Keratinocyte (primary cell): ENCODE data around the gene COL25A1. TPM values are rescaled to one million over a fixed set of nuclear protein-coding genes. Genes with fewer than 3 reads are reported as not detected.

Experiments
- DNase-seq: peaks from one replicate; pipeline ENCODE4 v3.0.0-alpha.2; 2011; ENCODE audit warnings: low read depth, missing footprints, low spot score
- FAIRE-seq: peaks from 2 replicates; lab custom pipeline; 2011; peaks lifted over from hg19 to GRCh38; lab: Jason Lieb, UNC
- H2AFZ ChIP-seq: 2 replicates; pipeline ENCODE4 v1.6.0; 2012; ENCODE audit warnings: low read length, control low read depth, inconsistent platforms; ENCODE audit not compliant: control insufficient read depth
- H3K27ac ChIP-seq: 2 replicates; pipeline ENCODE4 v1.5.1; 2011; ENCODE audit warnings: low read length; ENCODE audit not compliant: control insufficient read depth, insufficient read depth
- H3K27me3 ChIP-seq: 3 replicates; pipeline ENCODE4 v1.6.0; 2011; ENCODE audit warnings: low read length; ENCODE audit not compliant: control insufficient read depth, insufficient read depth; ENCODE audit errors: extremely low read depth
- H3K36me3 ChIP-seq, 2 experiments: 2 replicates in 1 of 2; 3 replicates in 1 of 2; pipeline ENCODE4 v1.5.1; 2011; ENCODE audit warnings: low read length in 2 of 2, mild to moderate bottlenecking in 1 of 2; ENCODE audit not compliant: control insufficient read depth in 2 of 2, insufficient read depth in 2 of 2; ENCODE audit errors: extremely low read depth in 1 of 2
- H3K4me1 ChIP-seq: 3 replicates; pipeline ENCODE4 v1.5.1; 2011; ENCODE audit warnings: low read length; ENCODE audit not compliant: control insufficient read depth, insufficient read depth; ENCODE audit errors: extremely low read depth
- H3K4me2 ChIP-seq: 3 replicates; pipeline ENCODE4 v1.6.0; 2011; ENCODE audit warnings: low read depth, low read length; ENCODE audit not compliant: control insufficient read depth, insufficient read depth; ENCODE audit errors: extremely low read depth
- H3K4me3 ChIP-seq, 3 experiments: fragments of 200-600 bp in 1 of 3; sonication (generic) in 1 of 3; 2 replicates in 2 of 3; 3 replicates in 1 of 3; pipeline ENCODE4 v1.5.1; 2011 to 2016; ENCODE audit warnings: low read length in 3 of 3, mild to moderate bottlenecking in 3 of 3, control low read depth in 2 of 3, inconsistent platforms in 1 of 3, low read depth in 1 of 3, mixed read lengths in 1 of 3, mixed run types in 1 of 3, moderate library complexity in 1 of 3; ENCODE audit not compliant: control insufficient read depth in 2 of 3, insufficient read depth in 2 of 3; ENCODE audit errors: extremely low read depth in 1 of 3
- H3K79me2 ChIP-seq: 2 replicates; pipeline ENCODE4 v1.6.0; 2012; ENCODE audit warnings: low read length; ENCODE audit not compliant: control insufficient read depth, insufficient read depth
- H3K9ac ChIP-seq: 3 replicates; pipeline ENCODE4 v1.6.0; 2011; ENCODE audit warnings: low read length; ENCODE audit not compliant: control insufficient read depth, insufficient read depth; ENCODE audit errors: extremely low read depth
- H3K9me1 ChIP-seq: 3 replicates; pipeline ENCODE4 v1.6.0; 2011; ENCODE audit warnings: low read length; ENCODE audit not compliant: control insufficient read depth, insufficient read depth; ENCODE audit errors: extremely low read depth
- H3K9me3 ChIP-seq: 2 replicates; pipeline ENCODE4 v1.5.1; 2012; ENCODE audit warnings: low read depth, low read length; ENCODE audit not compliant: control insufficient read depth
- H4K20me1 ChIP-seq: 3 replicates; pipeline ENCODE4 v1.6.0; 2011; ENCODE audit warnings: low read length; ENCODE audit not compliant: control insufficient read depth, insufficient read depth; ENCODE audit errors: extremely low read depth
- EZH2 ChIP-seq: IDR thresholded peaks from one replicate; pipeline ENCODE4 v1.6.1; 2012; ENCODE audit warnings: inconsistent platforms, mild to moderate bottlenecking, low read length, moderate library complexity
- dilution Hi-C: fragments of 300-500 bp; cut with MboI; formaldehyde crosslinking; loops from one replicate; pipeline ENCODE4 v1.7.0; 2020; ENCODE audit warnings: low sequenced_read_pairs; ENCODE audit not compliant: extremely low pct_ligation_motif_present
- polyA plus RNA-seq, 5 experiments: library from polyadenylated mRNA; depleted of rRNA in 3 of 5; stranded (reverse) in 3 of 5; stranded (forward) in 1 of 5; unstranded in 1 of 5; fragments of >200 nt; gene quantifications; 1 replicate in 1 of 5; 2 replicates in 3 of 5; 3 replicates in 1 of 5; pipeline versions ENCODE4 v1.2.1 to v1.2.3, GENCODE V29; 2011 to 2012; ENCODE audit warnings: missing spikeins in 2 of 5, low read depth in 1 of 5, low replicate concordance in 1 of 5
- TF ChIP-seq, protein P1 (sequence below), 3 experiments: IDR thresholded peaks in 1 of 3; conservative IDR thresholded peaks in 1 of 3; optimal IDR thresholded peaks in 1 of 3; 2 replicates in 2 of 3; 3 replicates in 1 of 3; pipeline versions ENCODE3 to v1.5.1; 2011; ENCODE audit warnings: low read length in 3 of 3, mild to moderate bottlenecking in 3 of 3, moderate library complexity in 2 of 3, control low read depth in 1 of 3, inconsistent platforms in 1 of 3; ENCODE audit not compliant: insufficient read depth in 2 of 3; ENCODE audit errors: extremely low read depth in 1 of 3

Gene COL25A1
- polyA plus RNA-seq, 1 donor (not counting 4 experiments of a cell fraction or from before 2014, with no cell fraction given) = not detected

GRCh38 chr4:108834835-108835384 is 467.5 kb downstream of the COL25A1 start:
- no peak for FAIRE-seq
- no peaks in the 10 kb centered on the region for H3K36me3 ChIP-seq
- peaks cover 1% of the 10 kb centered on the region for H3K27me3 ChIP-seq
- dilution Hi-C loops = no loop called here
- H3K27ac ChIP-seq = no peak overlapping the region
- TF ChIP-seq, protein P1, sequence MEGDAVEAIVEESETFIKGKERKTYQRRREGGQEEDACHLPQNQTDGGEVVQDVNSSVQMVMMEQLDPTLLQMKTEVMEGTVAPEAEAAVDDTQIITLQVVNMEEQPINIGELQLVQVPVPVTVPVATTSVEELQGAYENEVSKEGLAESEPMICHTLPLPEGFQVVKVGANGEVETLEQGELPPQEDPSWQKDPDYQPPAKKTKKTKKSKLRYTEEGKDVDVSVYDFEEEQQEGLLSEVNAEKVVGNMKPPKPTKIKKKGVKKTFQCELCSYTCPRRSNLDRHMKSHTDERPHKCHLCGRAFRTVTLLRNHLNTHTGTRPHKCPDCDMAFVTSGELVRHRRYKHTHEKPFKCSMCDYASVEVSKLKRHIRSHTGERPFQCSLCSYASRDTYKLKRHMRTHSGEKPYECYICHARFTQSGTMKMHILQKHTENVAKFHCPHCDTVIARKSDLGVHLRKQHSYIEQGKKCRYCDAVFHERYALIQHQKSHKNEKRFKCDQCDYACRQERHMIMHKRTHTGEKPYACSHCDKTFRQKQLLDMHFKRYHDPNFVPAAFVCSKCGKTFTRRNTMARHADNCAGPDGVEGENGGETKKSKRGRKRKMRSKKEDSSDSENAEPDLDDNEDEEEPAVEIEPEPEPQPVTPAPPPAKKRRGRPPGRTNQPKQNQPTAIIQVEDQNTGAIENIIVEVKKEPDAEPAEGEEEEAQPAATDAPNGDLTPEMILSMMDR (optimal IDR thresholded peaks at IDR 0.05 in 1 of 3, IDR thresholded peaks at IDR 0.05 in 1 of 3, conservative IDR thresholded peaks at IDR 0.05 in 1 of 3; ENCODE audit: extremely low read depth in 1 of 3, insufficient read depth in 2 of 3, low read length in 3 of 3) = peak in 2 of 3 experiments; percentile 59 to 64
- TF ChIP-seq EZH2 = no peak
- H3K9me3 ChIP-seq = no peaks in the 10 kb centered on the region
- peaks cover 9% of the 10 kb centered on the region for H3K4me1 ChIP-seq
- H3K4me3 ChIP-seq = no peak overlapping the region
- no peaks in the 10 kb centered on the region for H4K20me1 ChIP-seq
- no peak overlapping the region for H2AFZ ChIP-seq
- H3K9me1 ChIP-seq = no peaks in the 10 kb centered on the region
- no peak overlapping the region for H3K9ac ChIP-seq
- no peaks in the 10 kb centered on the region for H3K79me2 ChIP-seq
- DNase-seq = no peak
- no peak overlapping the region for H3K4me2 ChIP-seq

- Histone ChIP-seq H3K4me3 (no peak overlapping the region), H3K9me1 (no peaks in the 10 kb centered on the region), H3K4me1 (peaks cover 9% of the 10 kb centered on the region), H2AFZ (no peak overlapping the region), H3K27me3 (peaks cover 7% of the 10 kb centered on the region), H3K79me2 (no peaks in the 10 kb centered on the region), H4K20me1 (no peaks in the 10 kb centered on the region), H3K4me2 (peak overlapping the region; percentile 45), H3K27ac (no peak overlapping the region), H3K9ac (no peak overlapping the region), H3K9me3 (no peaks in the 10 kb centered on the region), H3K36me3 (no peaks in the 10 kb centered on the region)
- DNase-seq = peak; percentile 57
- TF ChIP-seq EZH2 = no peak
- TF ChIP-seq, protein P1 (optimal IDR thresholded peaks at IDR 0.05 in 1 of 3, IDR thresholded peaks at IDR 0.05 in 1 of 3, conservative IDR thresholded peaks at IDR 0.05 in 1 of 3; ENCODE audit: extremely low read depth in 1 of 3, insufficient read depth in 2 of 3, low read length in 3 of 3) = no peak
- dilution Hi-C loops = no loop called here
- FAIRE-seq = peak; percentile 90
Observed at GRCh38 chr4:108834166-108834834, 468.2 kb downstream of the COL25A1 start.
